HepG2 (cell line): ENCODE measurements around the gene CAPN11. TPM values are rescaled to one million over a fixed set of nuclear protein-coding genes. Genes with fewer than 3 reads are reported as not detected.
A peak's percentile ranks its signal among the peaks of the same experiment; 100 is the strongest.

Experiments
- ARNT ChIP-seq: fragments of 450-650 bp; IDR thresholded peaks from 2 replicates; pipeline ENCODE4 v1.6.1; 2017
- CEBPB ChIP-seq: IDR thresholded peaks from 2 replicates; pipeline ENCODE4 v1.6.1; 2011; ENCODE audit warnings: low read depth, low read length, improper control_type of control experiment, borderline replicate concordance
- CHD2 ChIP-seq: IDR thresholded peaks from 2 replicates; pipeline ENCODE4 v1.6.1; 2011; ENCODE audit warnings: low read depth, low read length, improper control_type of control experiment
- CREBL2 ChIP-seq: sonication (generic); formaldehyde crosslinking; IDR thresholded peaks from 2 replicates; pipeline ENCODE4 v1.8.1; 2023; ENCODE audit warnings: missing genetic modification reagents, mild to moderate bottlenecking, borderline replicate concordance
- DPF2 ChIP-seq: sonication (generic); formaldehyde crosslinking; IDR thresholded peaks from 2 replicates; pipeline ENCODE4 v1.4.0; 2020; ENCODE audit warnings: mild to moderate bottlenecking, low read depth, missing genetic modification reagents, borderline replicate concordance
- FOXM1 ChIP-seq: sonication (generic); formaldehyde crosslinking; IDR thresholded peaks from 2 replicates; pipeline ENCODE4 v1.5.0; 2020; ENCODE audit warnings: missing genetic modification reagents
- GATAD1 ChIP-seq: IDR thresholded peaks from 2 replicates; pipeline ENCODE4 v1.6.1; 2016; ENCODE audit warnings: missing genetic modification reagents, missing compliant biosample characterization
- IRF2 ChIP-seq: IDR thresholded peaks from 2 replicates; pipeline ENCODE4 v1.6.1; 2018; ENCODE audit warnings: missing genetic modification reagents, missing compliant biosample characterization
- JDP2 ChIP-seq: sonication (generic); formaldehyde crosslinking; IDR thresholded peaks from 2 replicates; pipeline ENCODE4 v1.8.1; 2022; ENCODE audit warnings: missing genetic modification reagents, borderline replicate concordance
- KDM5B ChIP-seq: sonication (generic); formaldehyde crosslinking; IDR thresholded peaks from 2 replicates; pipeline ENCODE4 v1.4.0; 2020; ENCODE audit warnings: missing genetic modification reagents, mild to moderate bottlenecking, borderline replicate concordance
- KLF13 ChIP-seq: sonication (generic); formaldehyde crosslinking; IDR thresholded peaks from 2 replicates; pipeline ENCODE4 v1.4.0; 2020; ENCODE audit warnings: mild to moderate bottlenecking, missing genetic modification reagents
- MXD3 ChIP-seq: IDR thresholded peaks from 2 replicates; pipeline ENCODE4 v1.6.1; 2016; ENCODE audit warnings: mild to moderate bottlenecking, missing biosample characterization, missing genetic modification reagents
- NFRKB ChIP-seq: fragments of 450-650 bp; IDR thresholded peaks from 2 replicates; pipeline ENCODE4 v1.6.1; 2017
- NR2F6 ChIP-seq, 2 experiments: IDR thresholded peaks; 2 replicates each; pipeline ENCODE4 v1.6.1; 2016; ENCODE audit warnings: antibody characterized with exemption in 1 of 2, mild to moderate bottlenecking in 1 of 2
- PHF20 ChIP-seq: sonication (generic); formaldehyde crosslinking; IDR thresholded peaks from 2 replicates; pipeline ENCODE4 v1.5.0; 2020; ENCODE audit warnings: mild to moderate bottlenecking, missing genetic modification reagents
- REST ChIP-seq, 2 experiments: IDR thresholded peaks; 2 replicates each; pipeline ENCODE4 v1.6.1; 2011 to 2012; ENCODE audit warnings: low read length in 2 of 2, borderline replicate concordance in 1 of 2, low read depth in 1 of 2, mild to moderate bottlenecking in 1 of 2, moderate library complexity in 1 of 2
- ZBTB25 ChIP-seq: IDR thresholded peaks from 2 replicates; pipeline ENCODE4 v1.6.1; 2018; ENCODE audit warnings: missing genetic modification reagents
- ZBTB7A ChIP-seq: sonication (generic); formaldehyde crosslinking; IDR thresholded peaks from 2 replicates; pipeline ENCODE4 v1.8.0; 2022; ENCODE audit warnings: mild to moderate bottlenecking, missing genetic modification reagents
- ZMAT3 ChIP-seq: sonication (generic); formaldehyde crosslinking; conservative IDR thresholded peaks from 2 replicates; pipeline ENCODE4 v1.7.0; 2021; ENCODE audit warnings: missing genetic modification reagents
- ZNF263 ChIP-seq: sonication (generic); formaldehyde crosslinking; IDR thresholded peaks from 2 replicates; pipeline ENCODE4 v1.4.0; 2020; ENCODE audit warnings: missing genetic modification reagents
- ZNF296 ChIP-seq: sonication (generic); formaldehyde crosslinking; conservative IDR thresholded peaks from 2 replicates; pipeline ENCODE4 v1.5.0; 2020; ENCODE audit warnings: mild to moderate bottlenecking, missing genetic modification reagents
- ZNF629 ChIP-seq: sonication (generic); formaldehyde crosslinking; conservative IDR thresholded peaks from 2 replicates; pipeline ENCODE4 v1.5.0; 2020; ENCODE audit warnings: missing genetic modification reagents
- ZNF652 ChIP-seq: IDR thresholded peaks from 2 replicates; pipeline ENCODE4 v1.6.1; 2016; ENCODE audit warnings: low read depth, borderline replicate concordance
- ZNF670 ChIP-seq: sonication (generic); formaldehyde crosslinking; IDR thresholded peaks from 2 replicates; pipeline ENCODE4 v1.8.0; 2022; ENCODE audit warnings: mild to moderate bottlenecking, missing genetic modification reagents, borderline replicate concordance
- ZNF775 ChIP-seq: sonication (generic); formaldehyde crosslinking; IDR thresholded peaks from 2 replicates; pipeline ENCODE4 v1.4.0; 2020; ENCODE audit warnings: missing genetic modification reagents, mild to moderate bottlenecking, moderate library complexity, borderline replicate concordance
- ZNF792 ChIP-seq: IDR thresholded peaks from 2 replicates; pipeline ENCODE4 v1.6.1; 2016
- ZSCAN25 ChIP-seq: sonication (generic); formaldehyde crosslinking; IDR thresholded peaks from 2 replicates; pipeline ENCODE4 v1.8.0; 2022; ENCODE audit warnings: mild to moderate bottlenecking, missing genetic modification reagents
- polyA plus RNA-seq, 8 experiments: library from polyadenylated mRNA; depleted of rRNA in 3 of 8; stranded (reverse) in 7 of 8; unstranded in 1 of 8; fragments of >200 nt; fragmentation: Illumina TruSeq in 4 of 8; extraction: Trizol in 4 of 8; gene quantifications; 2 replicates each; pipeline versions ENCODE4 v1.2.1 to v1.2.3, GENCODE V29; 2011 to 2016; ENCODE audit warnings: low read depth in 4 of 8, missing spikeins in 1 of 8, mixed read lengths in 1 of 8; ENCODE audit not compliant: insufficient read depth in 1 of 8
- total RNA-seq, 5 experiments: library from RNA; depleted of rRNA; stranded (reverse); fragments of >200 nt; fragmentation: Illumina TruSeq; extraction: Trizol; gene quantifications; 2 replicates each; pipeline ENCODE4 v1.2.3, GENCODE V29; 2016; ENCODE audit warnings: low read depth in 1 of 5

The CAPN11 gene
- total and polyA plus RNA-seq, 2 of the 13 experiments (the other 11 are each of a cell fraction or from before 2014, with no cell fraction given) = 0.07 to 0.11 TPM

GRCh38 chr6:44223319-44224028, 64.9 kb downstream of the CAPN11 start, which contains the start of gene SLC29A1 (continued):
- no peak for TF ChIP-seq REST (IDR thresholded peaks at IDR 0.05; ENCODE audit: borderline replicate concordance in 1 of 2, low read depth in 1 of 2, low read length in 2 of 2)
- peak; percentile 88 for TF ChIP-seq MXD3 (CRISPR knock-in tag)
- no peak for TF ChIP-seq CREBL2 (CRISPR knock-in tag)
- no peak for TF ChIP-seq ARNT
- no peak for TF ChIP-seq ZNF792
- TF ChIP-seq KDM5B (CRISPR knock-in tag) = peak; percentile 87; the same call in 1 of the 2 replicates
- TF ChIP-seq IRF2 (CRISPR knock-in tag) = peak; percentile 67; the same call in 1 of the 2 replicates
- 0 out of 2 replicates have a peak, but pooled peaks have one; percentile 34 for TF ChIP-seq ZNF629 (CRISPR knock-in tag)
- no peak for TF ChIP-seq ZBTB25
- TF ChIP-seq CEBPB = no peak
- no peak for TF ChIP-seq ZNF296 (CRISPR knock-in tag)
- no peak for TF ChIP-seq GATAD1
- TF ChIP-seq CHD2 = no peak
- TF ChIP-seq ZNF775 = no peak
- TF ChIP-seq NFRKB = no peak
- TF ChIP-seq ZMAT3 (CRISPR knock-in tag) = peak; percentile 89
- TF ChIP-seq DPF2 (CRISPR knock-in tag) = 0 out of 2 replicates have a peak, but pooled peaks have one; percentile 33
- peak; percentile 34; the same call in 1 of the 2 replicates for TF ChIP-seq ZSCAN25 (CRISPR knock-in tag)
- TF ChIP-seq KLF13 (CRISPR knock-in tag) = no peak
- no peak for TF ChIP-seq FOXM1
- peak; percentile 54; the same call in 1 of the 2 replicates for TF ChIP-seq PHF20 (CRISPR knock-in tag)
- TF ChIP-seq ZNF263 (CRISPR knock-in tag) = peak; percentile 68; the same call in 1 of the 2 replicates
- no peak for TF ChIP-seq ZNF652
- no peak for TF ChIP-seq JDP2 (CRISPR knock-in tag)
- peak; percentile 54; the same call in 1 of the 2 replicates for TF ChIP-seq ZNF670
- TF ChIP-seq NR2F6 (IDR thresholded peaks at IDR 0.05) = peak; percentile 57
- TF ChIP-seq NR2F6 (CRISPR knock-in tag; IDR thresholded peaks at IDR 0.05) = peak; percentile 74
- TF ChIP-seq ZBTB7A (CRISPR knock-in tag) = peak; percentile 44; the same call in 1 of the 2 replicates
